BE2C (cell line): ENCODE measurements around the gene MDM2.

ENCODE experiments used
- DNase-seq: peaks from one replicate; pipeline ENCODE4 v3.0.0-alpha.2; 2020
- H3K27me3 ChIP-seq: fragments of 250-450 bp; sonication (Bioruptor Pico); 2 replicates; pipeline ENCODE4 v1.5.1; 2020; ENCODE audit warnings: mild to moderate bottlenecking
- H3K36me3 ChIP-seq: fragments of 250-450 bp; sonication (Bioruptor Pico); 2 replicates; pipeline ENCODE4 v1.5.1; 2020; ENCODE audit warnings: mild to moderate bottlenecking
- H3K4me1 ChIP-seq: fragments of 250-450 bp; sonication (Bioruptor Pico); 2 replicates; pipeline ENCODE4 v1.5.1; 2020
- H3K4me3 ChIP-seq: 2 replicates; pipeline ENCODE4 v1.5.1; 2011; ENCODE audit warnings: low read depth, low read length
- H3K9me3 ChIP-seq: fragments of 250-450 bp; sonication (Bioruptor Pico); 2 replicates; pipeline ENCODE4 v1.5.1; 2020
- TF ChIP-seq, protein P1 (sequence below): IDR thresholded peaks from 2 replicates; pipeline ENCODE4 v1.5.1; 2012; ENCODE audit warnings: mild to moderate bottlenecking, low read depth, low read length

MDM2 gene

GRCh38 chr12:68823696-68824095 is 15.7 kb downstream of the MDM2 start:
- no peaks in the 10 kb centered on the region for H3K4me1 ChIP-seq
- no peak overlapping the region for H3K4me3 ChIP-seq
- no peaks in the 10 kb centered on the region for H3K27me3 ChIP-seq
- DNase-seq, result no peak
- H3K9me3 ChIP-seq, result no peaks in the 10 kb centered on the region
- H3K36me3 ChIP-seq, result peaks cover 57% of the 10 kb centered on the region
- TF ChIP-seq, protein P1, sequence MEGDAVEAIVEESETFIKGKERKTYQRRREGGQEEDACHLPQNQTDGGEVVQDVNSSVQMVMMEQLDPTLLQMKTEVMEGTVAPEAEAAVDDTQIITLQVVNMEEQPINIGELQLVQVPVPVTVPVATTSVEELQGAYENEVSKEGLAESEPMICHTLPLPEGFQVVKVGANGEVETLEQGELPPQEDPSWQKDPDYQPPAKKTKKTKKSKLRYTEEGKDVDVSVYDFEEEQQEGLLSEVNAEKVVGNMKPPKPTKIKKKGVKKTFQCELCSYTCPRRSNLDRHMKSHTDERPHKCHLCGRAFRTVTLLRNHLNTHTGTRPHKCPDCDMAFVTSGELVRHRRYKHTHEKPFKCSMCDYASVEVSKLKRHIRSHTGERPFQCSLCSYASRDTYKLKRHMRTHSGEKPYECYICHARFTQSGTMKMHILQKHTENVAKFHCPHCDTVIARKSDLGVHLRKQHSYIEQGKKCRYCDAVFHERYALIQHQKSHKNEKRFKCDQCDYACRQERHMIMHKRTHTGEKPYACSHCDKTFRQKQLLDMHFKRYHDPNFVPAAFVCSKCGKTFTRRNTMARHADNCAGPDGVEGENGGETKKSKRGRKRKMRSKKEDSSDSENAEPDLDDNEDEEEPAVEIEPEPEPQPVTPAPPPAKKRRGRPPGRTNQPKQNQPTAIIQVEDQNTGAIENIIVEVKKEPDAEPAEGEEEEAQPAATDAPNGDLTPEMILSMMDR, result no peak

- Histone ChIP-seq H3K36me3 (peaks cover 58% of the 10 kb centered on the region), H3K4me1 (no peaks in the 10 kb centered on the region), H3K9me3 (no peaks in the 10 kb centered on the region), H3K4me3 (no peak overlapping the region), H3K27me3 (no peaks in the 10 kb centered on the region)
- no peak for DNase-seq
- TF ChIP-seq, protein P1, result no peak
Measured at GRCh38 chr12:68824131-68824530, 16.2 kb downstream of the MDM2 start.

- TF ChIP-seq, protein P1, result no peak
- no peaks in the 10 kb centered on the region for H3K4me1 ChIP-seq
- no peaks in the 10 kb centered on the region for H3K27me3 ChIP-seq
- H3K36me3 ChIP-seq, result peaks cover 56% of the 10 kb centered on the region
- H3K4me3 ChIP-seq, result no peak overlapping the region
- no peaks in the 10 kb centered on the region for H3K9me3 ChIP-seq
- DNase-seq, result no peak
Measured at GRCh38 chr12:68824597-68825250, 16.7 kb downstream of the MDM2 start.

DNA sequence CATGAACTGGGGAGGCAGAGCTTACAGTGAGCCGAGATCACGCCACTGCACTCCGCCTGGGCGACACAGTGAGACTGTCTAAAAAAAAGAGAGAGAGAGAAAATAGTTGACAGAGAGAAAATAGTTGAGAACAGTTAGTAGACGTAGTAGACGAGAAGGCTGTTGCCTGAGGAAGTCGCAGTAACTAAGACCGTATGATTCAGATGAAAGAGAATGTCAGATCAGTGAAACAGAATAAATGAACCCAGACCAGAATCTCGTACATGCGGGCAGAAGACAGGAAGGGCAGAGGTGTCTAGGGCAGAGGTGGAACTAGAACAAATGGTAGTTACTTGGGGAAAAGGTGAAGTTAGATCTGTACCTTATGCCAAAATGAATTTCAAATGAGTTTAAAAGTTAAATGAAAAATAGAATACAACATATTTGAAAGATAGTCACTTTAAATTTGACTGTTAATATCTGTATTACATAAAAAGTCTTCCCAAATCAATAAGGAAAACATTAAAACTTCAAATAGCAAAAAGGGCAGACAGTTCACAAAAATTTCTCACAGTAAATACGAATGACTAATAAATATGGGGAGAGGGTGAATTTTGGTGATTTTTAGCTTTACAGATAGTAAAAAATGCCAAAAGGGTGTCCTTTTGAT is 17.7 kb downstream of the MDM2 start:
- Histone ChIP-seq H3K4me1 (no peaks in the 10 kb centered on the region), H3K9me3 (no peaks in the 10 kb centered on the region), H3K36me3 (peaks cover 50% of the 10 kb centered on the region), H3K27me3 (no peaks in the 10 kb centered on the region), H3K4me3 (no peak overlapping the region)
- TF ChIP-seq, protein P1, result no peak
- DNase-seq, result no peak

GRCh38 chr12:68827895-68828671 is 20.1 kb downstream of the MDM2 start:
- Histone ChIP-seq H3K27me3 (no peaks in the 10 kb centered on the region), H3K36me3 (peaks cover 44% of the 10 kb centered on the region), H3K4me1 (no peaks in the 10 kb centered on the region), H3K4me3 (no peak overlapping the region), H3K9me3 (no peaks in the 10 kb centered on the region)
- DNase-seq, result no peak
- TF ChIP-seq, protein P1, result no peak
